CD14-positive monocyte (primary cell): ENCODE measurements around the gene PDXDC1. TPM values are rescaled to one million over a fixed set of nuclear protein-coding genes. Genes with fewer than 3 reads are reported as not detected.

ENCODE experiments used
- DNase-seq, 3 donors: peaks; one replicate each; pipeline ENCODE4 v3.0.0-alpha.2; 2011 to 2022
- H2AFZ ChIP-seq: 2 replicates; pipeline ENCODE4 v1.6.0; 2012; ENCODE audit warnings: mild to moderate bottlenecking, low read depth, low read length, inconsistent platforms; ENCODE audit not compliant: insufficient read depth, poor library complexity, severe bottlenecking
- H3K27ac ChIP-seq, 2 donors: 1 replicate in 1 of 2; 2 replicates in 1 of 2; pipeline ENCODE4 v1.5.1; 2012 to 2013; ENCODE audit warnings: low read length in 2 of 2, control low read depth in 1 of 2, inconsistent platforms in 1 of 2, low read depth in 1 of 2, mild to moderate bottlenecking in 1 of 2
- H3K27me3 ChIP-seq, 2 donors: one replicate each; pipeline versions ENCODE4 v1.6.0 to v1.6.1; 2011 to 2013; ENCODE audit warnings: low read length in 2 of 2; ENCODE audit not compliant: control insufficient read depth in 2 of 2, insufficient read depth in 2 of 2
- H3K36me3 ChIP-seq, 2 donors: replicated peaks in 1 of 2; 1 replicate in 1 of 2; 2 replicates in 1 of 2; pipeline versions ENCODE4 v1.5.1 to v1.6.1; 2012 to 2013; ENCODE audit warnings: low read length in 2 of 2, control low read depth in 1 of 2, inconsistent platforms in 1 of 2, mild to moderate bottlenecking in 1 of 2; ENCODE audit not compliant: insufficient read depth in 2 of 2, control insufficient read depth in 1 of 2
- H3K4me1 ChIP-seq, 2 donors: 1 replicate in 1 of 2; 2 replicates in 1 of 2; pipeline versions ENCODE4 v1.5.1 to v1.6.1; 2012 to 2013; ENCODE audit warnings: low read length in 2 of 2, control low read depth in 1 of 2, inconsistent platforms in 1 of 2, mild to moderate bottlenecking in 1 of 2, moderate library complexity in 1 of 2; ENCODE audit not compliant: insufficient read depth in 2 of 2, control insufficient read depth in 1 of 2
- H3K4me2 ChIP-seq: replicated peaks from 2 replicates; pipeline ENCODE3; 2012; ENCODE audit warnings: low read length, moderate library complexity, mild to moderate bottlenecking; ENCODE audit not compliant: poor library complexity, severe bottlenecking; ENCODE audit errors: extremely low read depth
- H3K4me3 ChIP-seq, 3 experiments: fragments of 200-600 bp in 1 of 3; sonication (generic) in 1 of 3; replicated peaks in 1 of 3; 1 replicate in 2 of 3; 2 replicates in 1 of 3; pipeline ENCODE4 v1.5.1; 2011 to 2013; ENCODE audit warnings: low read length in 3 of 3, mild to moderate bottlenecking in 3 of 3, control low read depth in 2 of 3, low read depth in 2 of 3, inconsistent platforms in 1 of 3, moderate library complexity in 1 of 3
- H3K79me2 ChIP-seq: 2 replicates; pipeline ENCODE4 v1.6.0; 2012; ENCODE audit warnings: mild to moderate bottlenecking, control low read depth, inconsistent platforms, low read length, moderate library complexity; ENCODE audit not compliant: insufficient read depth
- H3K9ac ChIP-seq: 2 replicates; pipeline ENCODE4 v1.6.0; 2017; ENCODE audit warnings: low read length, mild to moderate bottlenecking; ENCODE audit not compliant: insufficient read depth, poor library complexity, severe bottlenecking
- H3K9me3 ChIP-seq, 2 donors: replicated peaks in 1 of 2; 1 replicate in 1 of 2; 2 replicates in 1 of 2; pipeline versions ENCODE4 v1.5.1 to v1.6.1; 2012 to 2013; ENCODE audit warnings: low read length in 2 of 2, control low read depth in 1 of 2; ENCODE audit not compliant: control insufficient read depth in 1 of 2, insufficient read depth in 1 of 2
- H4K20me1 ChIP-seq: 2 replicates; pipeline ENCODE4 v1.6.0; 2012; ENCODE audit warnings: mild to moderate bottlenecking, low read length, control low read depth, moderate library complexity; ENCODE audit not compliant: insufficient read depth
- H3K27ac Mint-ChIP-seq, 7 donors: one replicate each; pipeline ENCODE4 v1.8.0; 2020; ENCODE audit warnings: mild to moderate bottlenecking in 7 of 7, mixed read lengths in 7 of 7, moderate library complexity in 6 of 7, inconsistent platforms in 2 of 7
- H3K27me3 Mint-ChIP-seq, 3 donors: one replicate each; pipeline ENCODE4 v1.8.0; 2021 to 2022; ENCODE audit warnings: low read depth in 3 of 3, mild to moderate bottlenecking in 3 of 3, mixed read lengths in 3 of 3, moderate library complexity in 3 of 3, inconsistent platforms in 1 of 3
- H3K36me3 Mint-ChIP-seq, 2 donors: one replicate each; pipeline ENCODE4 v1.8.0; 2020; ENCODE audit warnings: mixed read lengths in 2 of 2, inconsistent platforms in 1 of 2, mild to moderate bottlenecking in 1 of 2
- H3K4me1 Mint-ChIP-seq: one replicate; pipeline ENCODE4 v1.8.0; 2020; ENCODE audit warnings: mild to moderate bottlenecking, mixed read lengths
- H3K4me3 Mint-ChIP-seq, 2 donors: one replicate each; pipeline ENCODE4 v1.8.0; 2020; ENCODE audit warnings: mild to moderate bottlenecking in 2 of 2, mixed read lengths in 2 of 2, moderate library complexity in 1 of 2
- H3K9me3 Mint-ChIP-seq, 7 donors: one replicate each; pipeline ENCODE4 v1.8.0; 2020 to 2022; ENCODE audit warnings: mixed read lengths in 7 of 7, mild to moderate bottlenecking in 6 of 7, moderate library complexity in 6 of 7, inconsistent platforms in 2 of 7
- CTCF ChIP-seq: fragments of 200-600 bp; IDR thresholded peaks from one replicate; pipeline ENCODE4 v1.8.0; 2022; ENCODE audit warnings: antibody characterized with exemption, mild to moderate bottlenecking
- WGBS: methylation state at CpG from one replicate; pipeline ENCODE4 v1.1.5; 2013; ENCODE audit warnings: missing lambda C conversion rate; ENCODE audit not compliant: insufficient coverage; 5-methylcytosine and 5-hydroxymethylcytosine counted together
- intact Hi-C, 2 donors: fragments of 100-400 bp; cut with micrococcal nuclease; formaldehyde crosslinking; loops; one replicate each; pipeline versions ENCODE4 v1.15.0 to v1.15.1; 2023
- polyA plus RNA-seq, 3 donors: library from polyadenylated mRNA; depleted of rRNA in 1 of 3; unstranded in 2 of 3; stranded (reverse) in 1 of 3; fragments of 300-500 nt in 2 of 3; fragments of >200 nt in 1 of 3; fragmentation: Illumina TruSeq in 2 of 3; gene quantifications; 1 replicate in 2 of 3; 2 replicates in 1 of 3; pipeline ENCODE4 v1.2.3, GENCODE V29; 2012 to 2021

Gene PDXDC1
- polyA plus RNA-seq, 3 donors = 22.3 to 50.1 (median 36.0) TPM

GRCh38 chr16:15037745-15038144, 62.9 kb downstream of the PDXDC1 start:
- Histone ChIP-seq H3K4me3 (no peak overlapping the region), H3K27ac (no peak overlapping the region), H3K4me1 (peaks cover 6% of the 10 kb centered on the region in 2 donors), H2AFZ (no peak overlapping the region), H3K9ac (no peak overlapping the region), H3K79me2 (no peaks in the 10 kb centered on the region), H3K4me2 (no peak overlapping the region), H3K36me3 (peaks cover 83 to 90% of the 10 kb centered on the region in 2 donors), H3K27me3 (no peaks in the 10 kb centered on the region), H4K20me1 (no peaks in the 10 kb centered on the region), H3K9me3 (no peaks in the 10 kb centered on the region)
- WGBS = 100% methylated on average over 2 of the region's 4 CpGs
- Mint-ChIP-seq H3K4me3 (no peak overlapping the region), H3K4me1 (peaks cover 9% of the 10 kb centered on the region), H3K9me3 (no peaks in the 10 kb centered on the region), H3K27ac (peak overlapping the region in 1 of 7 donors; percentile 71), H3K36me3 (peaks cover 81 to 90% of the 10 kb centered on the region in 2 donors), H3K27me3 (no peaks in the 10 kb centered on the region)
- TF ChIP-seq CTCF = no peak
- intact Hi-C loops = no loop called here
- DNase-seq = no peak

- no peak overlapping the region for H3K9ac ChIP-seq
- no peak for TF ChIP-seq CTCF
- no peak overlapping the region for H3K27ac ChIP-seq
- no peak overlapping the region for H3K27ac Mint-ChIP-seq
- H3K79me2 ChIP-seq = no peaks in the 10 kb centered on the region
- no peaks in the 10 kb centered on the region for H3K9me3 Mint-ChIP-seq
- no peak for DNase-seq
- H3K4me3 Mint-ChIP-seq = no peak overlapping the region
- H3K4me2 ChIP-seq = no peak overlapping the region
- 88% methylated on average over 4 of the region's 9 CpGs for WGBS
- H3K4me1 Mint-ChIP-seq = peaks cover 9% of the 10 kb centered on the region
- no peaks in the 10 kb centered on the region for H4K20me1 ChIP-seq
- peaks cover 74 to 88% of the 10 kb centered on the region in 2 donors for H3K36me3 Mint-ChIP-seq
- H3K36me3 ChIP-seq = peaks cover 74 to 81% of the 10 kb centered on the region in 2 donors
- intact Hi-C loops = no loop called here
- H3K4me3 ChIP-seq = no peak overlapping the region
- H3K27me3 ChIP-seq = no peaks in the 10 kb centered on the region
- H3K9me3 ChIP-seq = no peaks in the 10 kb centered on the region
- no peaks in the 10 kb centered on the region for H3K27me3 Mint-ChIP-seq
- no peak overlapping the region for H2AFZ ChIP-seq
- peaks cover 6% of the 10 kb centered on the region in 2 donors for H3K4me1 ChIP-seq
Measured at GRCh38 chr16:15038689-15039088, 63.9 kb downstream of the PDXDC1 start.
